GM12801 (cell line): ENCODE measurements around the gene ETV1.

Source experiments
- CTCF ChIP-seq: IDR thresholded peaks from one replicate; pipeline ENCODE4 v1.5.1; 2011; ENCODE audit warnings: control low read depth; ENCODE audit not compliant: insufficient read length; ENCODE audit errors: extremely low read depth

ETV1 gene

GRCh38 chr7:13904689-13905088 lies 84.8 kb downstream of the ETV1 start:
- no peak for TF ChIP-seq CTCF

GRCh38 chr7:13904007-13904406 lies 85.5 kb downstream of the ETV1 start:
- no peak for TF ChIP-seq CTCF

GRCh38 chr7:13901577-13901976 lies 87.9 kb downstream of the ETV1 start:
- TF ChIP-seq CTCF = no peak

GRCh38 chr7:13898957-13899670 lies 90.4 kb downstream of the ETV1 start:
- no peak for TF ChIP-seq CTCF

- no peak for TF ChIP-seq CTCF
Measured at GRCh38 chr7:13897819-13898218, 91.6 kb downstream of the ETV1 start.

GRCh38 chr7:13894954-13895353 lies 94.5 kb downstream of the ETV1 start:
- TF ChIP-seq CTCF = no peak

- no peak for TF ChIP-seq CTCF
Measured at GRCh38 chr7:13894377-13894776, 95.1 kb downstream of the ETV1 start.

GRCh38 chr7:13890793-13891192 lies 98.7 kb downstream of the ETV1 start:
- no peak for TF ChIP-seq CTCF
